ENCODE data around the gene MT1X. TPM values are rescaled to one million over a fixed set of nuclear protein-coding genes. Genes with fewer than 3 reads are reported as not detected.

Gene MT1X
- total RNA-seq, 2 experiments from 2014 or later = 52.5 to 54.2 TPM

- peak; percentile 4 for ATAC-seq
- Mint-ChIP-seq H3K36me3 (ENCODE audit: low read depth) (no peaks in the 10 kb centered on the region), H3K4me3 (no peak overlapping the region), H3K27me3 (no peaks in the 10 kb centered on the region), H3K27ac (no peak overlapping the region), H3K4me1 (ENCODE audit: low read depth) (peaks cover 5% of the 10 kb centered on the region), H3K9me3 (no peaks in the 10 kb centered on the region)
- no peak for TF ChIP-seq CTCF (IDR thresholded peaks at IDR 0.05)
- intact Hi-C loops (cut with micrococcal nuclease) = no loop called here
- ChIA-PET POLR2A (no interaction called here), CTCF (interaction anchor here (1.1 kb wide), 1 partner anchor 145 kb away, joined by 3 read pairs; no protein-coding TSS in a partner anchor)
- DNase-seq = no peak
Observed at GRCh38 chr16:56722200-56722842, 40.1 kb downstream of the MT1X start.

- POLR2A ChIA-PET = interaction anchor here (0.7 kb wide), 1 partner anchor 9 kb away, joined by 3 read pairs; no protein-coding TSS in a partner anchor
- no peaks in the 10 kb centered on the region for H3K36me3 Mint-ChIP-seq (ENCODE audit: low read depth)
- no peak overlapping the region for H3K27ac Mint-ChIP-seq
- ATAC-seq (no peak), DNase-seq (no peak)
- peaks cover 12% of the 10 kb centered on the region for H3K4me1 Mint-ChIP-seq (ENCODE audit: low read depth)
- no peaks in the 10 kb centered on the region for H3K9me3 Mint-ChIP-seq
- no peak for TF ChIP-seq CTCF (IDR thresholded peaks at IDR 0.05)
- intact Hi-C loops (cut with micrococcal nuclease) = no loop called here
- H3K4me3 Mint-ChIP-seq = no peak overlapping the region
- no peaks in the 10 kb centered on the region for H3K27me3 Mint-ChIP-seq
- CTCF ChIA-PET = interaction anchor here (0.6 kb wide), 1 partner anchor 13 kb away, joined by 3 read pairs; no protein-coding TSS in a partner anchor
Observed at GRCh38 chr16:56724191-56724590, 41.9 kb downstream of the MT1X start.

- peaks cover 15% of the 10 kb centered on the region for H3K4me1 Mint-ChIP-seq (ENCODE audit: low read depth)
- ChIA-PET POLR2A (interaction anchor here (1.1 kb wide), 1 partner anchor 18 kb away, joined by 3 read pairs; no protein-coding TSS in a partner anchor), CTCF (no interaction called here)
- no peak overlapping the region for H3K27ac Mint-ChIP-seq
- TF ChIP-seq CTCF (IDR thresholded peaks at IDR 0.05) = no peak
- no peaks in the 10 kb centered on the region for H3K36me3 Mint-ChIP-seq (ENCODE audit: low read depth)
- intact Hi-C loops (cut with micrococcal nuclease) = no loop called here
- no peak overlapping the region for H3K4me3 Mint-ChIP-seq
- no peak for ATAC-seq
- no peaks in the 10 kb centered on the region for H3K27me3 Mint-ChIP-seq
- H3K9me3 Mint-ChIP-seq = no peaks in the 10 kb centered on the region
- no peak for DNase-seq
Observed at GRCh38 chr16:56726283-56726682, 44.0 kb downstream of the MT1X start.

GRCh38 chr16:56726926-56727325 is 44.7 kb downstream of the MT1X start:
- no peaks in the 10 kb centered on the region for H3K36me3 Mint-ChIP-seq (ENCODE audit: low read depth)
- H3K4me1 Mint-ChIP-seq (ENCODE audit: low read depth) = peaks cover 15% of the 10 kb centered on the region
- intact Hi-C loops (cut with micrococcal nuclease) = no loop called here
- DNase-seq (no peak), ATAC-seq (no peak)
- TF ChIP-seq CTCF (IDR thresholded peaks at IDR 0.05) = no peak
- no peak overlapping the region for H3K4me3 Mint-ChIP-seq
- no peak overlapping the region for H3K27ac Mint-ChIP-seq
- ChIA-PET POLR2A (no interaction called here), CTCF (interaction anchor here (1.0 to 3.1 kb wide), 2 partner anchors 24 to 126 kb away, joined by 3 to 15 read pairs; no protein-coding TSS in a partner anchor)
- H3K9me3 Mint-ChIP-seq = no peaks in the 10 kb centered on the region
- H3K27me3 Mint-ChIP-seq = no peaks in the 10 kb centered on the region

- ChIA-PET CTCF (interaction anchor here (1.0 to 3.1 kb wide), 3 partner anchors 25 to 152 kb away, joined by 3 to 15 read pairs (median 3); no protein-coding TSS in a partner anchor), POLR2A (interaction anchor here (0.9 to 1.7 kb wide), 4 partner anchors 10 to 124 kb away, joined by 3 to 4 read pairs (median 4); no protein-coding TSS in a partner anchor)
- ATAC-seq (no peak), DNase-seq (no peak)
- Mint-ChIP-seq H3K27me3 (no peaks in the 10 kb centered on the region), H3K4me3 (no peak overlapping the region), H3K27ac (no peak overlapping the region), H3K9me3 (no peaks in the 10 kb centered on the region), H3K4me1 (ENCODE audit: low read depth) (peaks cover 13% of the 10 kb centered on the region), H3K36me3 (ENCODE audit: low read depth) (no peaks in the 10 kb centered on the region)
- intact Hi-C loops (cut with micrococcal nuclease) = no loop called here
- no peak for TF ChIP-seq CTCF (IDR thresholded peaks at IDR 0.05)
Observed at GRCh38 chr16:56728027-56728426, 45.8 kb downstream of the MT1X start.

All from activated CD8-positive, alpha-beta T cell treated with anti-CD3 and anti-CD28 coated beads for 36 hours (primary cell).